Ovary (tissue), 9 donors: Measurements from ENCODE around the gene SEPTIN7. TPM values are rescaled to one million over a fixed set of nuclear protein-coding genes. Genes with fewer than 3 reads are reported as not detected.

ENCODE experiments used
- DNase-seq, 5 donors: peaks; one replicate each; pipeline ENCODE4 v3.0.0-alpha.2; 2019 to 2020
- H3K27ac ChIP-seq, 2 donors: fragments of 200-600 bp; one replicate each; pipeline versions ENCODE4 v1.5.1 to v1.8.0; 2019 to 2022
- H3K27me3 ChIP-seq: fragments of 200-600 bp; one replicate; pipeline ENCODE4 v1.8.0; 2022
- H3K36me3 ChIP-seq: fragments of 200-600 bp; sonication (generic); one replicate; pipeline ENCODE4 v1.5.1; 2019
- H3K4me1 ChIP-seq: one replicate; pipeline ENCODE4 v1.8.1; 2013; ENCODE audit warnings: mild to moderate bottlenecking, moderate library complexity; ENCODE audit not compliant: insufficient read depth
- H3K4me3 ChIP-seq: fragments of 200-600 bp; sonication (generic); one replicate; pipeline ENCODE4 v1.5.1; 2017
- H3K9me3 ChIP-seq, 2 donors: fragments of 200-600 bp in 1 of 2; sonication (generic) in 1 of 2; one replicate each; pipeline versions ENCODE4 v1.5.1 to v1.8.1; 2013 to 2019; ENCODE audit warnings: mild to moderate bottlenecking in 1 of 2, moderate library complexity in 1 of 2
- EP300 ChIP-seq: sonication (generic); formaldehyde crosslinking; IDR thresholded peaks from one replicate; pipeline ENCODE4 v1.6.1; 2017; ENCODE audit warnings: antibody characterized with exemption
- POLR2A ChIP-seq: fragments of 450-650 bp; IDR thresholded peaks from one replicate; pipeline ENCODE4 v1.6.1; 2017; ENCODE audit warnings: antibody characterized with exemption, mild to moderate bottlenecking, moderate library complexity
- WGBS, 3 donors: extraction: QIAGEN DNeasy Blood & Tissue Kit in 1 of 3; methylation state at CpG; one replicate each; pipeline versions ENCODE4 v1.1.5 to v1.1.7; 2013 to 2017; 5-methylcytosine and 5-hydroxymethylcytosine counted together
- intact Hi-C, 4 donors: fragments of 100-400 bp; cut with DNase I; formaldehyde crosslinking; loops; one replicate each; pipeline versions ENCODE4 v1.11.0 to v1.15.1; 2022 to 2023
- polyA plus RNA-seq, 2 donors: library from polyadenylated mRNA; stranded (reverse); fragments of 200-250 nt in 1 of 2; fragments of 350-450 nt in 1 of 2; fragmentation: Illumina TruSeq in 1 of 2; extraction: RNeasy Lipid Tissue Mini Kit (QIAGEN cat#74804) in 1 of 2; gene quantifications; one replicate each; pipeline ENCODE4 v1.2.3, GENCODE V29; 2013 to 2014
- total RNA-seq, 7 donors: library from RNA; depleted of rRNA in 2 of 7; stranded (reverse); fragments of >200 nt in 2 of 7; fragmentation: NEBNext Ultra II Directional in 3 of 7; extraction: Animal tissue kit (Norgen Biotek cat#: 25700) in 3 of 7; gene quantifications; one replicate each; pipeline versions ENCODE4 v1.1.0 to v1.2.4, GENCODE V29; 2016 to 2023
- TF ChIP-seq, protein P1 (sequence below), 3 donors: fragments of 450-650 bp in 2 of 3; fragments of 200-600 bp in 1 of 3; IDR thresholded peaks; one replicate each; pipeline versions ENCODE4 v1.5.1 to v1.8.0; 2016 to 2022; ENCODE audit warnings: antibody characterized with exemption in 3 of 3, mild to moderate bottlenecking in 1 of 3
- donor health status: DM: no; HTN: no; CAD: no; lungs with moderate emphysema.
- donor health status: DM: no; HTN: no; CAD: no.
- donor health status: Bipolar disorder and iron deficiency.
- donor health status: DM: yes; HTN: yes; CAD: no.
- donor health status: DM: no; HTN: no; CAD: no.
- donor health status: DM: yes; HTN: yes; CAD: no.

SEPTIN7 gene
- total and polyA plus RNA-seq, 9 donors, result 141 to 356 (median 234) TPM

DNA sequence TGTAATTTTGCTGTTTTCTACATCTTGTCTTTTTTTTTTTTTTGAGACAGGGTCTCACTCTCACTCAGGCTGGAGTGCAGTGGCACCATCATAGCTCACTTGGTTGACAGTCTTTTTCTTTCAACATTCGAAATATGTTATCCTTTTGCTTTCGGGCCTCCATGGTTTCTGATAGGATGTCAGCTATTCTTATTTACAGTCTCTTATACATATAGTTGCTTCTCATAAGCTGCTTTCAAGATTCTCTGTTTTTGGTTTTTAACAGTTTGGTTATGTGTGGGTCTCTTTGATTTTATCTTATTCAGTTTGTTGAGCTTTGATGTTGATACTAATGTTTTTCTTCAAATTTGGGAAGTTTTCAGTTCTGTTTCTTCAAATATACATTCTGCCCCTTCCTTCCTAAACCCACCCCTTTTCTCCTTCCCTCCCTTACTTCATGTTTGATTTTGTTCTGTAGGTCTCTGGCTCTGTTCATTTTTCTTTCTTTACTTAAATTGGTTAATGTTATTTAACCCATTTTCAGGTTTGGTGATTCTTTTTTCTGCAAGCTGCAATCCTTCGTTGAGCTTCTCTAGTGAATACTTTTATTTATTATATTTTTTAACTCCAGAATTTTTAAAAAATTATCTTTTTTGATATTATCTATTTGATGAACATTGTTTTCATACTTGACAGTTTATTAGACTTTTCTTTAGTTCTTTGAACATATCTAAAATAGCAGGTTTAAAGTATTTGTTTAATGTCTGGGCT lies 19.3 kb downstream of the SEPTIN7 start:
- 75 to 81% (median 76%) methylated on average over 3 of the region's 3 CpGs for WGBS, 3 donors
- Histone ChIP-seq H3K9me3 (no peaks in the 10 kb centered on the region), H3K36me3 (no peaks in the 10 kb centered on the region), H3K27me3 (no peaks in the 10 kb centered on the region), H3K4me3 (no peak overlapping the region), H3K4me1 (peaks cover 2% of the 10 kb centered on the region), H3K27ac (no peak overlapping the region)
- intact Hi-C loops, result no loop called here
- DNase-seq, result no peak
- TF ChIP-seq, protein P1, sequence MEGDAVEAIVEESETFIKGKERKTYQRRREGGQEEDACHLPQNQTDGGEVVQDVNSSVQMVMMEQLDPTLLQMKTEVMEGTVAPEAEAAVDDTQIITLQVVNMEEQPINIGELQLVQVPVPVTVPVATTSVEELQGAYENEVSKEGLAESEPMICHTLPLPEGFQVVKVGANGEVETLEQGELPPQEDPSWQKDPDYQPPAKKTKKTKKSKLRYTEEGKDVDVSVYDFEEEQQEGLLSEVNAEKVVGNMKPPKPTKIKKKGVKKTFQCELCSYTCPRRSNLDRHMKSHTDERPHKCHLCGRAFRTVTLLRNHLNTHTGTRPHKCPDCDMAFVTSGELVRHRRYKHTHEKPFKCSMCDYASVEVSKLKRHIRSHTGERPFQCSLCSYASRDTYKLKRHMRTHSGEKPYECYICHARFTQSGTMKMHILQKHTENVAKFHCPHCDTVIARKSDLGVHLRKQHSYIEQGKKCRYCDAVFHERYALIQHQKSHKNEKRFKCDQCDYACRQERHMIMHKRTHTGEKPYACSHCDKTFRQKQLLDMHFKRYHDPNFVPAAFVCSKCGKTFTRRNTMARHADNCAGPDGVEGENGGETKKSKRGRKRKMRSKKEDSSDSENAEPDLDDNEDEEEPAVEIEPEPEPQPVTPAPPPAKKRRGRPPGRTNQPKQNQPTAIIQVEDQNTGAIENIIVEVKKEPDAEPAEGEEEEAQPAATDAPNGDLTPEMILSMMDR (IDR thresholded peaks at IDR 0.05), result no peak
- TF ChIP-seq EP300, result no peak
- TF ChIP-seq POLR2A, result no peak

DNA sequence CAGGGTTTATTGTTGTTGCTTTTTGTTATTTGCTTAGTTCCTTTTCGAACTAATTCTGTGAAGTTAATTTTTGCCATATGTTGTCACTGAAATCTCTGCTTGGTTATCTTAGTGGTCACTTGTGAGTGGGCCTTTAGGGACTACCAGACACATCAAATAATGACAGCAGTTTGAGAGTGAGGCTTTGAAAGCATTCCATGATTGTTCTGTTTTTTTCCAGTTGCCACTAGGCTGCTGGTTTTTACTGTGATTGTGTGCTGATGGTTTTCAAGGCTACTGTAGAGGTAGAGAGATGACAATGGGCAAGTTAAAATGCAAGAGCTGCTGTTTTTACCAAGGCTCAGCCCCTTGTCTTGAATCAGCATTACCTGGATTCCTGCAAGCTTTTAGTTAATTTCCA lies 20.0 kb downstream of the SEPTIN7 start:
- Histone ChIP-seq H3K9me3 (no peaks in the 10 kb centered on the region), H3K4me1 (peaks cover 2% of the 10 kb centered on the region), H3K36me3 (no peaks in the 10 kb centered on the region), H3K27ac (no peak overlapping the region), H3K4me3 (no peak overlapping the region), H3K27me3 (no peaks in the 10 kb centered on the region)
- no peak for TF ChIP-seq POLR2A
- TF ChIP-seq, protein P1 (IDR thresholded peaks at IDR 0.05), result no peak
- TF ChIP-seq EP300, result no peak
- DNase-seq, result no peak
- WGBS, 3 donors, result 80 to 97% (median 86%) methylated on average over 1 of the region's 1 CpG
- intact Hi-C loops, result no loop called here

DNA sequence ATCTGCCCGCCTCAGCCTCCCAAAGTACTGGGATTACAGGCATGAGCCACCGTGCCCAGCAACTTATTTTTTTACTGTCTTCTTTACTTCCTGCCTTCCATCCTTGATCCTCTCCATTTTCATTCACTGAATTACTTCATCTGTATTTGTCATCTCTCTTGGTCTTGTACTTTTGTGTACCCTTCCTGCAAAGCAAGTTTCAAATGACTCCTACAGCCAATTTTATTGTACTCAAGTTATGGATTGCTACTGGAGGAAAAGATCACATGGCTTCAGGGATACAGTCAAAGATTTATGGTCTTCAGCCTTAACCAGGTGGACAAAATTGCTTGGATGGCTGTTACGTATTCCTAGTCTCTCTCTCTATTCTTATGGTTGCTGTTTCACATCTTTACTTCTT lies 22.6 kb downstream of the SEPTIN7 start:
- peak overlapping the region in 1 of 2 donors; percentile 32 for H3K27ac ChIP-seq
- no peaks in the 10 kb centered on the region for H3K27me3 ChIP-seq
- H3K4me1 ChIP-seq, result peaks cover 3% of the 10 kb centered on the region
- no peaks in the 10 kb centered on the region for H3K36me3 ChIP-seq
- H3K4me3 ChIP-seq, result no peak overlapping the region
- no peaks in the 10 kb centered on the region for H3K9me3 ChIP-seq
- intact Hi-C loops, result no loop called here
- DNase-seq, result no peak
- WGBS, 3 donors, result 54 to 65% (median 62%) methylated on average over 3 of the region's 3 CpGs
- TF ChIP-seq EP300, result no peak
- TF ChIP-seq, protein P1 (IDR thresholded peaks at IDR 0.05), result no peak
- TF ChIP-seq POLR2A, result no peak

DNA sequence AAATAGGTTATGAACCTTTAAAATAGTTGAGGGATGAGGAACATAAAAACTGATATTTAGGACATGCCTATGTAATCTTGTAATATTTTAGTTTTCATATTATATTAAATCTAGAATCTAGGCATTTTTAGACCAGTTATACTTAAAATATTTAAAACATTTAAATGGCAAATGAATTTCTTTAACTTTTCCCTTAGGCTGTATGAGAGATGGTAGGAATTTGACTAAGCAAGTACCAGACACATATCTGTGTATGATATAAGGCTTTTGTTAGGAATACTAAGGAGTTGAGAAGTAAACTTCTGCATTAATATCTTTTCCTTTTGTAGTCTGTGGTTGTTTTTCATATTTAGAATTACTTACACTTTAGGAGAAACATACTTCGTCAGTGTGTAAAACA lies 25.1 kb downstream of the SEPTIN7 start:
- no peaks in the 10 kb centered on the region for H3K27me3 ChIP-seq
- 48 to 75% (median 57%) methylated on average over 1 of the region's 1 CpG for WGBS, 3 donors
- intact Hi-C loops, result no loop called here
- H3K36me3 ChIP-seq, result no peaks in the 10 kb centered on the region
- H3K4me3 ChIP-seq, result no peak overlapping the region
- no peaks in the 10 kb centered on the region for H3K9me3 ChIP-seq
- no peak overlapping the region for H3K27ac ChIP-seq
- DNase-seq, result no peak
- peaks cover 6% of the 10 kb centered on the region for H3K4me1 ChIP-seq
- no peak for TF ChIP-seq EP300
- no peak for TF ChIP-seq POLR2A
- TF ChIP-seq, protein P1 (IDR thresholded peaks at IDR 0.05), result no peak
